C4-2B (cell line): ENCODE results near the gene F12.

Experiments used
- CTCF ChIP-seq: fragments of 450-650 bp; conservative IDR thresholded peaks from 2 replicates; pipeline ENCODE4 v1.5.1; 2017; ENCODE audit warnings: mild to moderate bottlenecking
- ZFX ChIP-seq: fragments of 450-650 bp; IDR thresholded peaks from 2 replicates; pipeline ENCODE4 v1.6.1; 2017

DNA sequence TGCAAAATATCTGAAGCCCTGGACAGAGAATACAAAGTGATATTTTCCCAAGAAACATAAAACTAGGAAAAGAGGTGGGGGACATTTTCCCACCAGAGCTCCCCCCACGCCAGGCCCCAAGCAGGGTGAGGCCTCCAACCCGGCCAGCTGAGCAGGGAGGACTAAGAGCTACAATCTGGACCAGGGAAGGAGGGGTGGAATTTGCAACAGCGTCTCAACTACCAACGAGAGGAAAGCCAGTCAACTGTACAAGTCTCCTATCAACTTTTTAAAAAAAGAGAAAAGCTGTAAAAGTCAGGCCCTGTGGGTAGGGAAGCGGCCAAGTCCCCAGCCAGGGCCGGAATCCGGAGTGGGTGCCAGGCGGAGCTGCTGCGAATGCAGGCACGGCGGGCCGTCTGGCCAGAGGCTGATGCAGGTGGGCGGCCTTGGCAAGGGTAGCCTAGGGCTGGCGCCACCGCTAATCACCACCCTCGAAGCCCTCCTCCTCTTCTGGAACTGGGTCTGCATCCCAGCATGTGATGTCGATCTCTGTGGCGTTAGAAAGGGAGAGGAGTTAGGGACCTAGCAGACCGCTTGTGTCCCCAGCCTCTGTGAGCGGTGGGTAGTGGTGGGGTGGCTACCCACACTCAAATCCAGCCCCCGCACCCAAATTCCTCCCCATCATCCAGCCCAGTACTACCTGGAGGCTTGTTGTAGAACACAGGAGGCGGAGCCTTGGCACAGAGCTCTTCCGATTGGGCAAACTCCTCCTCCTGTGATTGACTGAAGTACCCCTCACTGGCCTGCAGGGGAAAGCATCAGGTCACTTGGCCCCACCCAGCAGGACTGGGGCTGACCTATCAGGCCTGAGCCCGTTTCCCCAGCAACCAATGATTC is 47.9 kb upstream of the F12 start:
- no peak; the same call in 1 of the 2 replicates for TF ChIP-seq CTCF
- TF ChIP-seq ZFX, result no peak
